Kidney (tissue), 14 donors: ENCODE results near the gene VAC14. TPM values are rescaled to one million over a fixed set of nuclear protein-coding genes. Genes with fewer than 3 reads are reported as not detected.

ENCODE experiments used
- DNase-seq, 5 donors: peaks; one replicate each; pipeline ENCODE4 v3.0.0-alpha.2; 2013 to 2020
- FAIRE-seq: peaks from 2 replicates; lab custom pipeline; 2012; peaks lifted over from hg19 to GRCh38; lab: Jason Lieb, UNC
- H3K27ac ChIP-seq, 2 donors: one replicate each; pipeline ENCODE4 v1.7.0; 2013; ENCODE audit warnings: low read depth in 2 of 2, low read length in 2 of 2, inconsistent platforms in 1 of 2
- H3K27me3 ChIP-seq: one replicate; pipeline ENCODE4 v1.7.1; 2013; ENCODE audit warnings: low read length, inconsistent platforms; ENCODE audit not compliant: control insufficient read depth, insufficient read depth
- H3K36me3 ChIP-seq, 3 donors: one replicate each; pipeline versions ENCODE4 v1.7.0 to v1.7.1; 2013; ENCODE audit warnings: low read length in 3 of 3, control low read depth in 1 of 3, inconsistent platforms in 1 of 3; ENCODE audit not compliant: insufficient read depth in 3 of 3, control insufficient read depth in 2 of 3
- H3K4me1 ChIP-seq, 3 donors: one replicate each; pipeline versions ENCODE4 v1.7.0 to v1.7.1; 2013; ENCODE audit warnings: low read length in 3 of 3, inconsistent platforms in 1 of 3, low read depth in 1 of 3; ENCODE audit not compliant: control insufficient read depth in 2 of 3, insufficient read depth in 2 of 3
- H3K4me3 ChIP-seq, 3 donors: one replicate each; pipeline versions ENCODE4 v1.7.0 to v1.8.1; 2013; ENCODE audit warnings: low read length in 3 of 3, control low read depth in 1 of 3, inconsistent platforms in 1 of 3
- H3K9ac ChIP-seq, 3 donors: one replicate each; pipeline versions ENCODE4 v1.7.0 to v1.7.1; 2013; ENCODE audit warnings: low read length in 3 of 3, control low read depth in 1 of 3, inconsistent platforms in 1 of 3
- H3K9me3 ChIP-seq, 3 donors: one replicate each; pipeline versions ENCODE4 v1.7.0 to v1.7.1; 2013; ENCODE audit warnings: low read length in 3 of 3, control low read depth in 1 of 3, inconsistent platforms in 1 of 3; ENCODE audit not compliant: control insufficient read depth in 2 of 3, insufficient read depth in 1 of 3
- CTCF ChIP-seq: IDR thresholded peaks from 3 replicates; pipeline ENCODE4 v1.5.1; 2012; ENCODE audit warnings: mild to moderate bottlenecking, moderate library complexity, borderline replicate concordance; ENCODE audit not compliant: insufficient read depth; ENCODE audit errors: extremely low read depth
- intact Hi-C: fragments of 100-400 bp; cut with DNase I; formaldehyde crosslinking; loops from one replicate; pipeline ENCODE4 v1.11.1; 2022
- polyA plus RNA-seq: library from polyadenylated mRNA; stranded (reverse); fragments of 350-450 nt; fragmentation: Illumina TruSeq; extraction: RNeasy Lipid Tissue Mini Kit (QIAGEN cat#74804); gene quantifications from one replicate; pipeline ENCODE4 v1.2.3, GENCODE V29; 2014; ENCODE audit warnings: low read depth, low replicate concordance; ENCODE audit not compliant: insufficient read depth
- total RNA-seq: library from RNA; stranded (reverse); fragmentation: NEBNext Ultra II Directional; extraction: Animal tissue kit (Norgen Biotek cat#: 25700); gene quantifications from one replicate; pipeline ENCODE4 v1.2.1, GENCODE V29; 2021
- donor health status: control.
- donor health status: control.
- donor health status: control.
- donor health status: control.
- donor health status: control.
- donor health status: DM: yes; HTN: yes; CAD: no.
- donor health status: Normal renal cell carcinoma (clear cell type).

VAC14 gene
- total and polyA plus RNA-seq, 2 donors from 2014 or later = 36.8 to 41.9 TPM

GRCh38 chr16:70678121-70678897, 122.6 kb downstream of the VAC14 start:
- FAIRE-seq = no peak
- intact Hi-C loops = loop anchor here (5.0 kb wide), 1 partner anchor 94 kb away; no protein-coding TSS in a partner anchor
- peak in 2 of 5 donors; percentile 46 to 61 for DNase-seq
- Histone ChIP-seq H3K27me3 (no peaks in the 10 kb centered on the region), H3K4me1 (peaks cover 0 to 19% (median 3%) of the 10 kb centered on the region in 3 donors), H3K27ac (no peak overlapping the region), H3K4me3 (no peak overlapping the region), H3K36me3 (peaks cover 0 to 16% (median 8%) of the 10 kb centered on the region in 3 donors), H3K9ac (no peak overlapping the region), H3K9me3 (no peaks in the 10 kb centered on the region)
- no peak for TF ChIP-seq CTCF

- intact Hi-C loops = loop anchor here (5.0 kb wide), 1 partner anchor 95 kb away; no protein-coding TSS in a partner anchor
- no peak overlapping the region for H3K4me3 ChIP-seq
- no peak for FAIRE-seq
- peaks cover 3 to 19% (median 10%) of the 10 kb centered on the region in 3 donors for H3K36me3 ChIP-seq
- no peaks in the 10 kb centered on the region for H3K9me3 ChIP-seq
- peak in 2 of 5 donors; percentile 26 to 71 for DNase-seq
- peaks cover 0 to 13% (median 3%) of the 10 kb centered on the region in 3 donors for H3K4me1 ChIP-seq
- no peaks in the 10 kb centered on the region for H3K27me3 ChIP-seq
- no peak overlapping the region for H3K27ac ChIP-seq
- no peak overlapping the region for H3K9ac ChIP-seq
- TF ChIP-seq CTCF = no peak
Observed at GRCh38 chr16:70677499-70678120, 123.3 kb downstream of the VAC14 start.

- no peak for TF ChIP-seq CTCF
- no peak for FAIRE-seq
- Histone ChIP-seq H3K9me3 (no peaks in the 10 kb centered on the region), H3K9ac (no peak overlapping the region), H3K4me3 (no peak overlapping the region), H3K4me1 (peaks cover 0 to 8% (median 1%) of the 10 kb centered on the region in 3 donors), H3K27me3 (no peaks in the 10 kb centered on the region), H3K27ac (no peak overlapping the region), H3K36me3 (peaks cover 3 to 20% (median 10%) of the 10 kb centered on the region in 3 donors)
- intact Hi-C loops = loop anchor here (5.0 kb wide), 1 partner anchor 95 kb away; no protein-coding TSS in a partner anchor
- DNase-seq = peak in 2 of 5 donors; percentile 36 to 53
Observed at GRCh38 chr16:70676675-70677498, 124.1 kb downstream of the VAC14 start.
